Activated T-cell treated with anti-CD3 and anti-CD28 coated beads for 1 hour (primary cell): ENCODE data around the gene IFITM2.
A peak's percentile ranks its signal among the peaks of the same experiment; 100 is the strongest.
"Not testable (repeated sequence)": the region's sequence is repeated elsewhere in the genome, so short reads cannot be mapped to it uniquely, and the experiment has no call there.

Experiments used
- DNase-seq: peaks from one replicate; pipeline ENCODE4 v3.0.0-alpha.2; 2020; ENCODE audit warnings: low read depth

The IFITM2 gene

GRCh38 chr11:325796-326591, 18.4 kb downstream of the IFITM2 start:
- no peak for DNase-seq

- no peak for DNase-seq
Observed at GRCh38 chr11:326592-326841, 18.9 kb downstream of the IFITM2 start.

DNA sequence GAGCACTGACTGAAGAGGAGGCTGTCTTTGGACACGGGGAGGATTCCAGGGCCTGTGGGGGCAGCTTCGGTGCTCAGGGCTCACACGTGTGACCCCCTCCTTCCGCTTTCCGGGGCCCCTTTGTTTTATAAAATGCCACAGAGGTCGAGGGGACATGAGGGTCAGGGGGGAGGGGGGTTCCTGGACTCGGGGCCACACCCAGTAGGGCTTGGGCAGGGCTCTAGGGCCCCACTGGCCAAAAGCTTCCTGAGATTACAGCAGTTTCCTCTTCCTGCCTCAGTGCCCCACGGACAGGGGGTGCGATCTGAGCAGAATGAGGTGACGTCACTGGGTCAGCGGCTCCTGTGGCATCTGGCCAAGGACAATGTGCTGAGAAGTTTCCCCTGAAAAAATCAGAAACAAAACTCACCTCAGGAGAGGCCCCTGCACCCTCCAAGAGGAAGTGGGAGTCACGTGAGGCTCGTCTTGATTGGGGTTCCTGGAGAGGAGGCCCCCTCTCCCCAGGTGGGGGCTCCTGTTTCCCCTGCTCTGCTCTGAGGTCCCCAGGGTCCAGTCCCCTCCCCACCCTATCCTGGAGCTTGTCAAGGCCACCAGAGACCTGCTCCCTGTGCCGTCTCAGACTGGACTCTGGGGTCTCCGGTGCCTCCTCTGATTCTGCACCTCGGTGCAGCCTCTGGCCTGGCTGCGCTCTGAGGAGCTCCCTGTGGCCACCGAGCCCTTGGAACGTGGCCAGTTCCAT, 19.4 kb downstream of the IFITM2 start:
- peak; percentile 48 for DNase-seq

DNA sequence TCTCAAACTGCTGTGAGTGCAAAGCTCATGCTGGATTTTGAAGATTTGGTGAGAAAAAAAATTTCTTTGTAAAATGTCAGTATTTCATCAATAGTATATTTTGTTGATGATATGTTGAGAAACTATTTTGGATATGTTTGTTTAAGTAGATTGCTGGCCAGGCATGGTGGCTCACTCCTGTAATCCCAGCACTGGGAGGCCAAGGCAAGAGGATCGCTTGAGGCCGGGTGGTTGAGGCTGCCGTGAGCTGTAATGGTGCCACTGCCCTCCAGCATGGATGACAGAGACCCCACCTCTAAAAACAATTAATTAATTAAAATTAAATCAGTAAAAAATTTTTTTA, 19.9 kb downstream of the IFITM2 start:
- DNase-seq, result no peak

DNA sequence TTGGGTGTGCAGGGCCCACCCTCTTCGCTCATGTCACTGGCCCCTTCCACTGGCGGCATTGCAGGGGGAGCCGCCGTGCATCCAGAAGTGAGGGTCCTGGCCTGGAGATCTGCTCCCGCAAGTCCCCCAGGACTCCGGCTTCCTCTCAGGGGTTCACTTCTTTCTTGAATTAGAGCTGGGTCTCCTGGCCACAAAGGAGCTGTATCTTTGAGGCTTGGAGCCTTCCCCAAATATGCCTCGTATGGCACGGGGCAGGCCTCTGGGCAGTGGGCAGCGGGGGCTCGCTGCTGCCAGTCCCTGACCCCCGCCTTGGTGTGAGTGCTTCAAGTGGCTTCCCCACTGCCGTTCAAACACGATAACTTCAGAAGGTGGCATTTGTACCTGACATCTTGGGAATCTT, 20.4 kb downstream of the IFITM2 start:
- DNase-seq, result no peak

- not testable (repeated sequence) for DNase-seq
Observed at GRCh38 chr11:328516-329100, 21.0 kb downstream of the IFITM2 start.

DNA sequence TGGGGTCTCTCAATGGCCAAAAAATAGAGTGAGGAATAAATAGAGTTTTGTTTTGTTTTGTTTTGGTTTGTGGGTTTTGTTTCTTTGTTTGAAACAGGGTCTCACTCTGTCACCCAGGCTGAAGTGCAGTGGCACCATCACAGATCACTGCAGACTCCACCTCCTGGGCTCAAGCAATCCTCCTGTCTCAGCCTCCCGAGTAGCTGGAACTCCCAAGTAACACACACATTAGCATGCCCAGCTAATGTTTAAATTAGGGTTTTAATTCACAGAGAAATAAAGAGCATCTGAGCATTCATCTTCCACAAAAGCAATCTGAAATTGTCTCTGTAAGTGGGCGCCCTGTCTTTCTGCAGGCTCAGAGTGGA, 22.3 kb downstream of the IFITM2 start:
- DNase-seq, result no peak

GRCh38 chr11:330307-330693, 22.7 kb downstream of the IFITM2 start:
- no peak for DNase-seq

- DNase-seq, result no peak
Observed at GRCh38 chr11:330694-331357, 23.2 kb downstream of the IFITM2 start.

GRCh38 chr11:331358-332060, 23.9 kb downstream of the IFITM2 start:
- DNase-seq, result no peak

GRCh38 chr11:332651-333480, 25.2 kb downstream of the IFITM2 start:
- no peak for DNase-seq

- not testable (repeated sequence) for DNase-seq
Observed at GRCh38 chr11:333616-334263, 26.1 kb downstream of the IFITM2 start.

DNA sequence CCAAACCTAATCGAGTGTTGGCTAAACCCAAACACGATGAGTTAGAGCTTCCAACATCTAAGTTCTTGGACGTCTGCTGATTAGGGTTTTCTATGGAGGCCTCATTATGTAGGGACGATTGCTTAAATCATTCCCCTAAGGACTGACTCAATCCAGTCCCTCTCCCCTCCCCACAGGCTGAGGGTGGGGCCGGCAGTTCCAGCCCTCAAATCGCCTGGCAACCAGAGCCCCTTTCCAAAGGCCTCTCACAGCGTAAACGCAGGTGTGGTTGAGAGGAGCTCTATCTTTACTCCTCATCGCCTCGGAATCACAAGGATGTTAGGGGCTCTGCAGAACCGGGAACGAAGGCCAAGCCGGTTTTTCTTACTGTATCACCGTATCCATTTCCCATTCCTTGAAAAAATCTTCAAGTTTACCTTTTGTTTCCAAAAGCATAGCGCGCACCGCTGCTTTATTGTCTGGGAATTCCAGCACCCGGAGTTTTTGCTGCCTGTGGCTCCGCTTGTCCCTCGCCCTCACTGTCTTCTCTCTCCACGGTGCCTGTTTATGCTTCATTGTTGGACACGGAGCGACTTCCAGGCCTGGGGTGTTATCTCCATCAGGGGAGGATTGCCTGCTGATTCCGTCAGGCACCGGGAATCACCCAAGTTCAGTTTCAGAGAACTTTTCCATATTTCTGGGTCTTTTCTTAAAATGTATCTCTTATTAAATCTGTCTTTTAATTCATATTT, 26.8 kb downstream of the IFITM2 start:
- DNase-seq, result no peak

DNA sequence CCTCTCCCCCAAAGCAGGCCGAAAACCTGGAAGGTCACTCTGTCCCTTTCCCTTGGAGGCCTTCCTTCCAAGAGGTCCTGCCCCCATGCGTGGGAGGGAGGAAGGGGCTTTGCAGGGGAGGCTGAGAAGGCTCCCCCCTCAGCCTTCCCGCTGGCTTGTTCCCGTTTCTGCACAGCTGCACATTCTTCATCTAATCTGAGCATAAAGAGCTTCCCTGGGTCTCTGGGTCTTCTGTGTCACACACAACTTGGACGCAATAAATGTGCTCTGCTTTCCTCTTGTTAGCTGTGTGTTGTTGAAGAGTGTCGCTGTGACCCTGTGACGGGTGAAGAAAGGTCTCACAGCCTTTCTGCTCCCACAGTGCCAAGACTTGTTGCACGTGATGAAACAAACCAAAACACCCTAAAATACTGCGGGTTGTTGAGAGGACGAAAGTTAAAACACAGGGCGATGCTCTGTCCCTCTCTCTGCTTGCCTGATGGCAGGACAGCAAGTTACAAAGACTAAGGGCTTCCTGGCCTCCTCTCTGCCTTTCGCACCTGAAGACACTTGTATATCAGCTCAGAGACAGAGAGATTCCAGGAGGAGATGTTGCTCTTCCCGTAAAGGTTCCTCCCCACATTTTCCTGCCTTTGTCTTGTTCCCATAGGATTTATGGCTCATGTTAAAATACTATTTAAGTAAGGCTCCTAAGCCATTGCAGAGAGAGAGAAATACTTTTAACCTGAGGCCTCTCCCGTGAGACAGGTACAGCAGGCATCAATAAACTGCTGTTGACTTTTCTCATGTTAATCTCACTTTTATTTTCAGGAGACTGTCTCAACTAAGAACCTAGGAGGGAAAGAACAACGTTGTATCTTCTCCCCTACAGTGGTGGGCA, 28.4 kb downstream of the IFITM2 start:
- DNase-seq, result no peak

DNA sequence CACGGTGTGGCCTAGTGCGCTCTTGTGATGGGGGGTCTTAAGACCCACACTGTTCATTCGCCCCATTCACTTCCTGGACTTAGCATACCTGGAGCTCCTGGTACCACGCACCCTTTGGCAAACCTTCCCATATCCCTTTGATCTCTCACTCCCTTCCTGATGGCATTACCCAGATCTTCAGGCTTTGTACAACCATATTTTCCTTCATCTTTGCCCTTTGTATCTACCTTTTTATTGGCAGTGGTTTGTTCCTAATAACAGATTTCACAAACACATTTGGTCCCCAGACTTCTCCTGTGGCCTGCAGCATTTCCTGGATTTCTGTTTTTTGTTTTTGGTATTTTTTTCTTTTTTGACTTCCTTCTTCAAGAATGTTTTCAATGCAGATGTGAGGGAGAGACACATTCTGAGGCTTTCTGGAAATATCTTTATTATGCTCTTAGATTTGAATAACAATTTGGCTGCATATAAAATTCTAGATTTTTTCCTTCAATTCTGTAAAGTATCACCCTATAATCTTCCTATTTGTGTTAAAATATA, 29.1 kb downstream of the IFITM2 start:
- DNase-seq, result no peak

- DNase-seq, result no peak
Observed at GRCh38 chr11:337711-338110, 30.1 kb downstream of the IFITM2 start.

DNA sequence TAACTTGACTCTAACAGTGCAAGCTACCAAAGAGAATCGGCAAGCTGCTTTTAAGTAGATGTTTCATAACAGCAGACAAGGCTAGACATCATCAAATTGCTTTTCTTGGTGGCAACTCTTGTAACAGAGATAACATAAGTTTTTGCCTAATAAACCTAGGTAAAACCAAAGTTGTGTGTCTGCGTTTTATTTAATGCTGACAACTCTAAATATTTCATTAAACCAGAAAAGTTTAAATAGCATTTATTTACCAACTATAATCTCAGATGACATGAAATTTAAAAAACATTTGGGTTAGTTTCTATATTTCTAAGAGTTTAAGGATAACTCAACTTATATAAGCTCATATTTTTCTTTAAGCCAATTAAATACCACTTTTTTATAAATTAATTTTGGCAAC, 32.3 kb downstream of the IFITM2 start:
- no peak for DNase-seq

GRCh38 chr11:340539-341512, 33.2 kb downstream of the IFITM2 start:
- no peak for DNase-seq
